Measurements from ENCODE around the gene TMEM9B.

DNA sequence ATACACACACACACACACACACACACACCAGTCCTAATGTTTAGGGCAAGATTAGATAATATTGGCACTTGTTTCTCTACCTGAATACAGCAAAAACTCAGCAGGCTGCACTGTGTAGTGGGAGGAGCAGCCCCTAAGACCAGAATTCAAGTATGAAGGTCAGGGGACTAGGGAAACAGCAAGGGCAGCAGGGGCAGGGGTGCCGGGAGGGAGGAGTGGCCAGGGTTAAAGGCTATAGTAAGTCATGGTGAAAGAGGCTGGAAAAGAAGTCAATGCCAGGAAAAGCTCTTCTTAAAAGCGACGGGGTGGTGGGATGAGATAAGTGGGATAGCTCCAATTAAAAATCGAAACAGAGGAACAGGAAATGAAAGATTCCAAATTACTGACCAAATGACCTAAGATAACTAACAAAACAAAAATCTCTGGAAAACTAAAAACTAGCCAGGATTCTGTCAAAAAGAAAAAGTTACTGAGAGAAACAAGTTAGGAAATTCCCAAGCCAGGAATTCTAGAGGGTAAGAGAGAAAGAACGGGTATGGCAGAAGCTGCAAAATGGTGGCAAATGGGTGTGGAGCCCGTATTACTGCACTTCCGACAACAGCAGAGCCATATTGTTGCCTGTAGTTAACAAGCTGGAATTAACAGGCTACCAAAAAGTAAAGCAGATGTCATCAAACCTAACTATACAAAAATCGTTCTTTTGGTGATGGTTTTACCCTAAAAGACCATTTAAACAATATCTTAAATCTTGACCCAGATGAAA, 22.7 kb downstream of the TMEM9B start:
- TF ChIP-seq, protein P1, sequence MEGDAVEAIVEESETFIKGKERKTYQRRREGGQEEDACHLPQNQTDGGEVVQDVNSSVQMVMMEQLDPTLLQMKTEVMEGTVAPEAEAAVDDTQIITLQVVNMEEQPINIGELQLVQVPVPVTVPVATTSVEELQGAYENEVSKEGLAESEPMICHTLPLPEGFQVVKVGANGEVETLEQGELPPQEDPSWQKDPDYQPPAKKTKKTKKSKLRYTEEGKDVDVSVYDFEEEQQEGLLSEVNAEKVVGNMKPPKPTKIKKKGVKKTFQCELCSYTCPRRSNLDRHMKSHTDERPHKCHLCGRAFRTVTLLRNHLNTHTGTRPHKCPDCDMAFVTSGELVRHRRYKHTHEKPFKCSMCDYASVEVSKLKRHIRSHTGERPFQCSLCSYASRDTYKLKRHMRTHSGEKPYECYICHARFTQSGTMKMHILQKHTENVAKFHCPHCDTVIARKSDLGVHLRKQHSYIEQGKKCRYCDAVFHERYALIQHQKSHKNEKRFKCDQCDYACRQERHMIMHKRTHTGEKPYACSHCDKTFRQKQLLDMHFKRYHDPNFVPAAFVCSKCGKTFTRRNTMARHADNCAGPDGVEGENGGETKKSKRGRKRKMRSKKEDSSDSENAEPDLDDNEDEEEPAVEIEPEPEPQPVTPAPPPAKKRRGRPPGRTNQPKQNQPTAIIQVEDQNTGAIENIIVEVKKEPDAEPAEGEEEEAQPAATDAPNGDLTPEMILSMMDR (IDR thresholded peaks at IDR 0.05): no peak
- TF ChIP-seq POLR2A (IDR thresholded peaks at IDR 0.05) (no peak), POLR2AphosphoS5 (IDR thresholded peaks at IDR 0.05) (no peak)
